B cell (primary cell): ENCODE results near the gene SLC15A3. TPM values are rescaled to one million over a fixed set of nuclear protein-coding genes. Genes with fewer than 3 reads are reported as not detected.

Source experiments
- ATAC-seq: fragments of 200-7000 bp; cut with Tn5 transposase; one replicate; pipeline ENCODE4 v1.10.0; 2021; ENCODE audit warnings: low read depth, mild to moderate bottlenecking, moderate number of reproducible peaks, moderate library complexity
- CTCF ChIA-PET: fragments of 350-600 bp; sonication (Branson Sonifier 250); formaldehyde crosslinking; loops from one replicate; lab custom pipeline; 2021; ENCODE audit warnings: antibody characterized with exemption, inconsistent platforms; lab: Charles Lee
- POLR2A ChIA-PET: fragments of 350-600 bp; sonication (Branson Sonifier 250); formaldehyde crosslinking; loops from one replicate; lab custom pipeline; 2021; ENCODE audit warnings: antibody characterized with exemption; lab: Charles Lee
- DNase-seq: peaks from one replicate; pipeline ENCODE4 v3.0.0; 2013
- H2AFZ ChIP-seq: 2 replicates; pipeline ENCODE4 v1.6.1; 2012; ENCODE audit warnings: mild to moderate bottlenecking, low read depth, low read length; ENCODE audit not compliant: insufficient read depth, poor library complexity, severe bottlenecking
- H3K27ac ChIP-seq, 2 donors: 1 replicate in 1 of 2; 2 replicates in 1 of 2; pipeline ENCODE4 v1.5.1; 2012 to 2013; ENCODE audit warnings: low read length in 2 of 2, mild to moderate bottlenecking in 2 of 2, moderate library complexity in 1 of 2
- H3K27me3 ChIP-seq, 4 experiments: fragments of 200-600 bp in 1 of 4; sonication (generic) in 1 of 4; replicated peaks in 1 of 4; 1 replicate in 2 of 4; 2 replicates in 2 of 4; pipeline versions ENCODE4 v1.6.1 to v1.7.0; 2013 to 2016; ENCODE audit warnings: low read length in 3 of 4, mild to moderate bottlenecking in 2 of 4, mixed read lengths in 1 of 4, moderate library complexity in 1 of 4; ENCODE audit not compliant: insufficient read depth in 4 of 4, control insufficient read depth in 3 of 4; ENCODE audit errors: control extremely low read depth in 1 of 4
- H3K36me3 ChIP-seq, 2 experiments: replicated peaks in 1 of 2; 1 replicate in 1 of 2; 2 replicates in 1 of 2; pipeline versions ENCODE4 v1.6.1 to v1.7.1; 2013; ENCODE audit warnings: low read length in 1 of 2; ENCODE audit not compliant: insufficient read depth in 2 of 2, control insufficient read depth in 1 of 2; ENCODE audit errors: control extremely low read depth in 1 of 2, extremely low read depth in 1 of 2
- H3K4me1 ChIP-seq, 2 donors: fragments of 200-600 bp in 1 of 2; sonication (generic) in 1 of 2; 1 replicate in 1 of 2; 2 replicates in 1 of 2; pipeline versions ENCODE4 v1.5.1 to v1.6.1; 2013 to 2017; ENCODE audit warnings: low read length in 2 of 2; ENCODE audit not compliant: control insufficient read depth in 2 of 2, insufficient read depth in 2 of 2
- H3K4me2 ChIP-seq: replicated peaks from 2 replicates; pipeline ENCODE3; 2012; ENCODE audit warnings: mild to moderate bottlenecking, low read depth, low read length; ENCODE audit not compliant: poor library complexity, severe bottlenecking
- H3K4me3 ChIP-seq, 5 experiments: fragments of 200-600 bp in 1 of 5; sonication (generic) in 1 of 5; 1 replicate in 3 of 5; 2 replicates in 2 of 5; pipeline versions ENCODE4 v1.5.1 to v1.7.0; 2011 to 2016; ENCODE audit warnings: low read length in 4 of 5, mild to moderate bottlenecking in 4 of 5, low read depth in 2 of 5, control low read depth in 1 of 5, moderate library complexity in 1 of 5; ENCODE audit not compliant: insufficient read depth in 1 of 5; ENCODE audit errors: control extremely low read depth in 1 of 5, extremely low read depth in 1 of 5
- H3K79me2 ChIP-seq: fragments of 200-600 bp; sonication (generic); one replicate; pipeline ENCODE4 v1.6.0; 2016; ENCODE audit warnings: low read length; ENCODE audit not compliant: control insufficient read depth, insufficient read depth
- H3K9ac ChIP-seq: fragments of 200-600 bp; sonication (generic); 2 replicates; pipeline ENCODE4 v1.6.1; 2017; ENCODE audit warnings: mild to moderate bottlenecking, low read length, moderate library complexity
- H3K9me3 ChIP-seq, 3 donors: one replicate each; pipeline versions ENCODE4 v1.6.1 to v1.7.1; 2013; ENCODE audit warnings: low read length in 2 of 3; ENCODE audit not compliant: control insufficient read depth in 2 of 3, insufficient read depth in 1 of 3; ENCODE audit errors: control extremely low read depth in 1 of 3
- H4K20me1 ChIP-seq: 2 replicates; pipeline ENCODE4 v1.6.0; 2012; ENCODE audit warnings: mild to moderate bottlenecking, low read length; ENCODE audit not compliant: insufficient read depth, control insufficient read depth, poor library complexity, severe bottlenecking
- H3K27ac Mint-ChIP-seq: one replicate; pipeline ENCODE4 v1.8.0; 2021; ENCODE audit warnings: mixed read lengths
- H3K27me3 Mint-ChIP-seq: one replicate; pipeline ENCODE4 v1.8.0; 2021; ENCODE audit warnings: mixed read lengths
- H3K4me1 Mint-ChIP-seq: one replicate; pipeline ENCODE4 v1.8.0; 2021; ENCODE audit warnings: mixed read lengths
- H3K4me3 Mint-ChIP-seq: one replicate; pipeline ENCODE4 v1.8.0; 2021; ENCODE audit warnings: mixed read lengths
- H3K9me3 Mint-ChIP-seq: one replicate; pipeline ENCODE4 v1.8.0; 2022; ENCODE audit warnings: mixed read lengths; ENCODE audit not compliant: insufficient read depth
- EZH2 ChIP-seq: IDR thresholded peaks from 2 replicates; pipeline ENCODE4 v1.6.1; 2012; ENCODE audit warnings: borderline replicate concordance, low read depth, mild to moderate bottlenecking, moderate library complexity, low read length; ENCODE audit not compliant: insufficient read depth, poor library complexity, severe bottlenecking
- WGBS: methylation state at CpG from one replicate; pipeline ENCODE4 v1.1.5; 2013; ENCODE audit warnings: missing lambda C conversion rate; ENCODE audit not compliant: insufficient coverage; 5-methylcytosine and 5-hydroxymethylcytosine counted together
- intact Hi-C: fragments of 100-400 bp; cut with micrococcal nuclease; formaldehyde crosslinking; loops from one replicate; pipeline ENCODE4 v1.10.0; 2022
- polyA plus RNA-seq: library from polyadenylated mRNA; depleted of rRNA; stranded (reverse); fragments of >200 nt; gene quantifications from 2 replicates; pipeline ENCODE4 v1.2.3, GENCODE V29; 2012
- total RNA-seq, 2 donors: library from RNA; stranded (reverse); fragments of 120-200 nt in 1 of 2; gene quantifications; 1 replicate in 1 of 2; 2 replicates in 1 of 2; pipeline versions ENCODE4 v1.2.3 to v1.2.4, GENCODE V29; 2013 to 2022
- TF ChIP-seq, protein P1 (sequence below): fragments of 200-600 bp; IDR thresholded peaks from one replicate; pipeline ENCODE4 v1.8.0; 2022; ENCODE audit warnings: antibody characterized with exemption, mild to moderate bottlenecking

Gene SLC15A3
- total and polyA plus RNA-seq, 2 donors (not counting 1 experiment from before 2014, with no cell fraction given), result 61.5 to 91.4 TPM

DNA sequence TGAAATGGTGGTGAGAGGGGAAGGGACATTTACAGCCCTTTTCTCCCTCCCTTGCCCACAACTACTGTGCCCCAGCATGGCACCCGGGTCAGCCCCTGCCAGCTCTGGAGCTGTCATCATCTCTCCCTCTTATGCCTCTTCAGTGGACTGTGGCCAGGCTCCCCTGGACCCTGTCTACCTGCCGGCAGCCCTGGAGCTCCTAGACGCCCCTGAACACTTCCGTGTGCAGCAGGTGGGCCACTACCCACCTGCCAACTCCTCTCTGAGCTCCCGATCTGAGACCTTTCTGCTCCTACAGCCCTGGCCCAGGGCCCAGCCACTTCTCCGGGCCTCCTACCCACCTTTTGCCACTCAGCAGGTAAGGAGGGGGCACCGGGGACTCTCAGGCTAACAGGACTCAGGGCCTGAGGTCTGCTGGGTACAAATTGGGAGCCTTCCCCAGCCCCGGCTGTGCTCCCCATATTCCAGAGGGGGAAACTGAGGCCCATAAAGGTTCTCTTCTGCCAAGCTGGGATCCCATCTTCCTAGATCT, 24.8 kb downstream of the SLC15A3 start:
- H3K27ac Mint-ChIP-seq, result no peak overlapping the region
- H2AFZ ChIP-seq, result no peak overlapping the region
- H3K4me2 ChIP-seq, result no peak overlapping the region
- no peaks in the 10 kb centered on the region for H3K79me2 ChIP-seq
- TF ChIP-seq EZH2, result no peak
- no peak overlapping the region for H3K4me3 Mint-ChIP-seq
- CTCF ChIA-PET, result interaction anchor here (1.0 to 5.6 kb wide), 2 partner anchors 12 to 44 kb away, joined by 3 to 26 read pairs; partner anchors contain the start of gene TMEM109
- peaks cover 0 to 4% (median 0%) of the 10 kb centered on the region in 3 donors for H3K9me3 ChIP-seq
- ATAC-seq (no peak), DNase-seq (no peak)
- POLR2A ChIA-PET, result interaction anchor here (0.6 to 11.4 kb wide), 2 partner anchors 10 to 87 kb away, joined by 3 to 96 read pairs; partner anchors contain the start of gene TMEM109
- H3K4me1 ChIP-seq, result peaks cover 40 to 49% of the 10 kb centered on the region in 2 donors
- H4K20me1 ChIP-seq, result peaks cover 20% of the 10 kb centered on the region
- no peak overlapping the region for H3K27ac ChIP-seq
- H3K9ac ChIP-seq, result no peak overlapping the region
- WGBS, result 85% methylated on average over 7 of the region's 8 CpGs
- peaks cover 7% of the 10 kb centered on the region for H3K27me3 Mint-ChIP-seq
- intact Hi-C loops, result no loop called here
- H3K4me3 ChIP-seq, result no peak overlapping the region
- H3K4me1 Mint-ChIP-seq, result peaks cover 46% of the 10 kb centered on the region
- H3K36me3 ChIP-seq, result peaks cover 0 to 9% of the 10 kb centered on the region in 2 experiments
- H3K27me3 ChIP-seq, result peaks cover 0 to 28% (median 7%) of the 10 kb centered on the region in 4 experiments
- no peaks in the 10 kb centered on the region for H3K9me3 Mint-ChIP-seq

DNA sequence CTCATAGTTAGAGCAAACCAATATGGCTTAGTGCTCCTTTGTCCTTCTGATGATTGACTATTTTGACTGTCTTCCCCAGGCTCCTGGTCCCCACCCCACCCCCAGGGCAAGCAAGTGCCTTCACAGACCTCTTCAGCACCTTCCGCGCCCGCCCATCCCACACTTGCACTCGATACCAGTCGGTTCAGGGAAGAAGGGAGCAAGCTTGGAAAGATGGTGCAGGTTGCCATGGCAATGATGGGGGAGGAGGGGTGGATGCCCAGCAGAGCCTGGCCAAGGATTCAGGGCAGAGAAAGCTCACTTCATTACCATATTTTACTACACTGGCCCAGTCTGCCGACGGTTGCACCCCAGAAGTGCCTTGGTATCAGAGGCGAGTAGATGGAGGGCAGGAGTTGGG, 25.5 kb downstream of the SLC15A3 start:
- POLR2A ChIA-PET, result interaction anchor here (11.4 kb wide), 1 partner anchor 10 kb away, joined by 96 read pairs; the partner anchor contains the start of gene TMEM109
- peaks cover 0 to 16% of the 10 kb centered on the region in 2 experiments for H3K36me3 ChIP-seq
- H3K4me3 ChIP-seq, result no peak overlapping the region
- peaks cover 26% of the 10 kb centered on the region for H4K20me1 ChIP-seq
- no peaks in the 10 kb centered on the region for H3K9me3 Mint-ChIP-seq
- no peak overlapping the region for H3K27ac ChIP-seq
- DNase-seq (no peak), ATAC-seq (no peak)
- no peak overlapping the region for H2AFZ ChIP-seq
- no peak overlapping the region for H3K27ac Mint-ChIP-seq
- no peak overlapping the region for H3K4me2 ChIP-seq
- H3K9me3 ChIP-seq, result peaks cover 0 to 4% (median 0%) of the 10 kb centered on the region in 3 donors
- CTCF ChIA-PET, result interaction anchor here (1.0 to 5.6 kb wide), 2 partner anchors 11 to 44 kb away, joined by 3 to 26 read pairs; partner anchors contain the start of gene TMEM109
- peaks cover 1% of the 10 kb centered on the region for H3K79me2 ChIP-seq
- H3K27me3 ChIP-seq, result peaks cover 0 to 30% (median 7%) of the 10 kb centered on the region in 4 experiments
- peaks cover 39% of the 10 kb centered on the region for H3K4me1 Mint-ChIP-seq
- intact Hi-C loops, result no loop called here
- no peak overlapping the region for H3K4me3 Mint-ChIP-seq
- 100% methylated on average over 2 of the region's 8 CpGs for WGBS
- no peak overlapping the region for H3K9ac ChIP-seq
- TF ChIP-seq, protein P1, sequence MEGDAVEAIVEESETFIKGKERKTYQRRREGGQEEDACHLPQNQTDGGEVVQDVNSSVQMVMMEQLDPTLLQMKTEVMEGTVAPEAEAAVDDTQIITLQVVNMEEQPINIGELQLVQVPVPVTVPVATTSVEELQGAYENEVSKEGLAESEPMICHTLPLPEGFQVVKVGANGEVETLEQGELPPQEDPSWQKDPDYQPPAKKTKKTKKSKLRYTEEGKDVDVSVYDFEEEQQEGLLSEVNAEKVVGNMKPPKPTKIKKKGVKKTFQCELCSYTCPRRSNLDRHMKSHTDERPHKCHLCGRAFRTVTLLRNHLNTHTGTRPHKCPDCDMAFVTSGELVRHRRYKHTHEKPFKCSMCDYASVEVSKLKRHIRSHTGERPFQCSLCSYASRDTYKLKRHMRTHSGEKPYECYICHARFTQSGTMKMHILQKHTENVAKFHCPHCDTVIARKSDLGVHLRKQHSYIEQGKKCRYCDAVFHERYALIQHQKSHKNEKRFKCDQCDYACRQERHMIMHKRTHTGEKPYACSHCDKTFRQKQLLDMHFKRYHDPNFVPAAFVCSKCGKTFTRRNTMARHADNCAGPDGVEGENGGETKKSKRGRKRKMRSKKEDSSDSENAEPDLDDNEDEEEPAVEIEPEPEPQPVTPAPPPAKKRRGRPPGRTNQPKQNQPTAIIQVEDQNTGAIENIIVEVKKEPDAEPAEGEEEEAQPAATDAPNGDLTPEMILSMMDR, result no peak
- peaks cover 7% of the 10 kb centered on the region for H3K27me3 Mint-ChIP-seq
- H3K4me1 ChIP-seq, result peaks cover 34 to 43% of the 10 kb centered on the region in 2 donors
